Memory B cell (primary cell): ENCODE measurements around the gene RNF220.
A peak's percentile ranks its signal among the peaks of the same experiment; 100 is the strongest.

ENCODE experiments used
- ATAC-seq: fragments of 150-1000 bp; cut with Tn5 transposase; 2 replicates; pipeline ENCODE4 v1.10.0; 2021; ENCODE audit warnings: low read depth, mild to moderate bottlenecking, moderate library complexity
- DNase-seq, 2 donors: peaks; one replicate each; pipeline ENCODE4 v3.0.0; 2022; ENCODE audit warnings: low spot score in 2 of 2
- H3K27ac Mint-ChIP-seq: one replicate; pipeline ENCODE4 v1.8.0; 2022; ENCODE audit warnings: mild to moderate bottlenecking, moderate library complexity, mixed read lengths
- H3K27me3 Mint-ChIP-seq: one replicate; pipeline ENCODE4 v1.8.0; 2022; ENCODE audit warnings: mixed read lengths
- H3K36me3 Mint-ChIP-seq: one replicate; pipeline ENCODE4 v1.8.0; 2022; ENCODE audit warnings: mild to moderate bottlenecking, mixed read lengths
- H3K4me1 Mint-ChIP-seq: one replicate; pipeline ENCODE4 v1.8.0; 2022; ENCODE audit warnings: mixed read lengths
- H3K4me3 Mint-ChIP-seq: one replicate; pipeline ENCODE4 v1.8.0; 2022; ENCODE audit warnings: mild to moderate bottlenecking, moderate library complexity, mixed read lengths
- H3K9me3 Mint-ChIP-seq: one replicate; pipeline ENCODE4 v1.8.0; 2022; ENCODE audit warnings: mixed read lengths

Gene RNF220

GRCh38 chr1:44405031-44405797 lies at the start of gene RNF220:
TSS of gene RNF220 (plus strand) at chr1:44405255.
- peaks cover 30% of the 10 kb centered on the region for H3K27me3 Mint-ChIP-seq
- H3K27ac Mint-ChIP-seq, result peak within 1 kb of the TSS; percentile 45
- H3K4me3 Mint-ChIP-seq, result peak within 1 kb of the TSS; percentile 81

GRCh38 chr1:44355582-44356305 lies 49.3 kb upstream of the RNF220 start:
- Mint-ChIP-seq H3K4me3 (peak overlapping the region; percentile 93), H3K36me3 (no peaks in the 10 kb centered on the region), H3K27me3 (no peaks in the 10 kb centered on the region)

More at GRCh38 chr1:44405031-44405797, at the start of gene RNF220:
- no peaks in the 10 kb centered on the region for H3K9me3 Mint-ChIP-seq
- ATAC-seq (peak; percentile 53), DNase-seq (peak; percentile 35 to 50)
- peaks cover 17% of the 10 kb centered on the region for H3K4me1 Mint-ChIP-seq
- H3K36me3 Mint-ChIP-seq, result no peaks in the 10 kb centered on the region

GRCh38 chr1:44357710-44358109 lies 47.3 kb upstream of the RNF220 start:
- H3K4me1 Mint-ChIP-seq, result peaks cover 17% of the 10 kb centered on the region
- H3K4me3 Mint-ChIP-seq, result no peak overlapping the region
- DNase-seq, result no peak
- no peaks in the 10 kb centered on the region for H3K27me3 Mint-ChIP-seq
- H3K36me3 Mint-ChIP-seq, result no peaks in the 10 kb centered on the region
- no peak for ATAC-seq
- no peak overlapping the region for H3K27ac Mint-ChIP-seq
- no peaks in the 10 kb centered on the region for H3K9me3 Mint-ChIP-seq

More at GRCh38 chr1:44355582-44356305, 49.3 kb upstream of the RNF220 start:
- peaks cover 15% of the 10 kb centered on the region for H3K4me1 Mint-ChIP-seq
- peak overlapping the region; percentile 84 for H3K27ac Mint-ChIP-seq
- no peak for DNase-seq
- ATAC-seq, result no peak
- H3K9me3 Mint-ChIP-seq, result no peaks in the 10 kb centered on the region

GRCh38 chr1:44359234-44359935 lies 45.7 kb upstream of the RNF220 start:
- no peaks in the 10 kb centered on the region for H3K36me3 Mint-ChIP-seq
- no peaks in the 10 kb centered on the region for H3K9me3 Mint-ChIP-seq
- H3K4me3 Mint-ChIP-seq, result no peak overlapping the region
- H3K27ac Mint-ChIP-seq, result no peak overlapping the region
- ATAC-seq, result no peak
- peaks cover 13% of the 10 kb centered on the region for H3K4me1 Mint-ChIP-seq
- no peak for DNase-seq
- H3K27me3 Mint-ChIP-seq, result peaks cover 2% of the 10 kb centered on the region

- Mint-ChIP-seq H3K9me3 (no peaks in the 10 kb centered on the region), H3K4me3 (no peak overlapping the region), H3K4me1 (peaks cover 8% of the 10 kb centered on the region), H3K27ac (no peak overlapping the region), H3K27me3 (peaks cover 5% of the 10 kb centered on the region), H3K36me3 (no peaks in the 10 kb centered on the region)
- no peak for DNase-seq
- no peak for ATAC-seq
Observed at GRCh38 chr1:44361478-44361877, 43.6 kb upstream of the RNF220 start.

- Mint-ChIP-seq H3K4me1 (peaks cover 8% of the 10 kb centered on the region), H3K27me3 (peaks cover 13% of the 10 kb centered on the region), H3K27ac (no peak overlapping the region), H3K9me3 (no peaks in the 10 kb centered on the region), H3K36me3 (no peaks in the 10 kb centered on the region), H3K4me3 (no peak overlapping the region)
- no peak for ATAC-seq
- no peak for DNase-seq
Observed at GRCh38 chr1:44366371-44366975, 38.6 kb upstream of the RNF220 start.

GRCh38 chr1:44367944-44368343 lies 37.1 kb upstream of the RNF220 start:
- Mint-ChIP-seq H3K4me1 (peaks cover 2% of the 10 kb centered on the region), H3K4me3 (no peak overlapping the region), H3K9me3 (no peaks in the 10 kb centered on the region), H3K27ac (no peak overlapping the region), H3K27me3 (peaks cover 13% of the 10 kb centered on the region), H3K36me3 (no peaks in the 10 kb centered on the region)
- DNase-seq, result no peak
- ATAC-seq, result no peak

- ATAC-seq, result no peak
- H3K36me3 Mint-ChIP-seq, result no peaks in the 10 kb centered on the region
- no peak overlapping the region for H3K4me3 Mint-ChIP-seq
- no peak for DNase-seq
- peaks cover 12% of the 10 kb centered on the region for H3K27me3 Mint-ChIP-seq
- H3K27ac Mint-ChIP-seq, result no peak overlapping the region
- H3K4me1 Mint-ChIP-seq, result no peaks in the 10 kb centered on the region
- no peaks in the 10 kb centered on the region for H3K9me3 Mint-ChIP-seq
Observed at GRCh38 chr1:44368471-44369151, 36.4 kb upstream of the RNF220 start.

GRCh38 chr1:44371206-44371605 lies 33.8 kb upstream of the RNF220 start:
- no peak for ATAC-seq
- Mint-ChIP-seq H3K4me3 (no peak overlapping the region), H3K4me1 (no peaks in the 10 kb centered on the region)

GRCh38 chr1:44375547-44375946 lies 29.5 kb upstream of the RNF220 start:
- ATAC-seq (no peak), DNase-seq (no peak)
- H3K36me3 Mint-ChIP-seq, result no peaks in the 10 kb centered on the region
- no peaks in the 10 kb centered on the region for H3K9me3 Mint-ChIP-seq
- H3K4me3 Mint-ChIP-seq, result no peak overlapping the region
- no peaks in the 10 kb centered on the region for H3K4me1 Mint-ChIP-seq
- H3K27ac Mint-ChIP-seq, result no peak overlapping the region
- no peaks in the 10 kb centered on the region for H3K27me3 Mint-ChIP-seq

More at GRCh38 chr1:44371206-44371605, 33.8 kb upstream of the RNF220 start:
- Mint-ChIP-seq H3K9me3 (no peaks in the 10 kb centered on the region), H3K27me3 (peaks cover 11% of the 10 kb centered on the region), H3K36me3 (no peaks in the 10 kb centered on the region), H3K27ac (no peak overlapping the region)
- no peak for DNase-seq

GRCh38 chr1:44377925-44378784 lies 26.9 kb upstream of the RNF220 start:
- Mint-ChIP-seq H3K4me3 (no peak overlapping the region), H3K27me3 (no peaks in the 10 kb centered on the region), H3K36me3 (no peaks in the 10 kb centered on the region), H3K9me3 (no peaks in the 10 kb centered on the region), H3K27ac (no peak overlapping the region), H3K4me1 (no peaks in the 10 kb centered on the region)
- peak; percentile 49 for ATAC-seq
- peak in 1 of 2 donors; percentile 39 for DNase-seq

- Mint-ChIP-seq H3K36me3 (no peaks in the 10 kb centered on the region), H3K27ac (no peak overlapping the region), H3K4me1 (no peaks in the 10 kb centered on the region), H3K4me3 (no peak overlapping the region), H3K27me3 (no peaks in the 10 kb centered on the region), H3K9me3 (no peaks in the 10 kb centered on the region)
- ATAC-seq (no peak), DNase-seq (no peak)
Observed at GRCh38 chr1:44380666-44381177, 24.3 kb upstream of the RNF220 start.
